Measurements from ENCODE around the gene SLC39A7.

Gene SLC39A7, protein sequence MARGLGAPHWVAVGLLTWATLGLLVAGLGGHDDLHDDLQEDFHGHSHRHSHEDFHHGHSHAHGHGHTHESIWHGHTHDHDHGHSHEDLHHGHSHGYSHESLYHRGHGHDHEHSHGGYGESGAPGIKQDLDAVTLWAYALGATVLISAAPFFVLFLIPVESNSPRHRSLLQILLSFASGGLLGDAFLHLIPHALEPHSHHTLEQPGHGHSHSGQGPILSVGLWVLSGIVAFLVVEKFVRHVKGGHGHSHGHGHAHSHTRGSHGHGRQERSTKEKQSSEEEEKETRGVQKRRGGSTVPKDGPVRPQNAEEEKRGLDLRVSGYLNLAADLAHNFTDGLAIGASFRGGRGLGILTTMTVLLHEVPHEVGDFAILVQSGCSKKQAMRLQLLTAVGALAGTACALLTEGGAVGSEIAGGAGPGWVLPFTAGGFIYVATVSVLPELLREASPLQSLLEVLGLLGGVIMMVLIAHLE

DNA sequence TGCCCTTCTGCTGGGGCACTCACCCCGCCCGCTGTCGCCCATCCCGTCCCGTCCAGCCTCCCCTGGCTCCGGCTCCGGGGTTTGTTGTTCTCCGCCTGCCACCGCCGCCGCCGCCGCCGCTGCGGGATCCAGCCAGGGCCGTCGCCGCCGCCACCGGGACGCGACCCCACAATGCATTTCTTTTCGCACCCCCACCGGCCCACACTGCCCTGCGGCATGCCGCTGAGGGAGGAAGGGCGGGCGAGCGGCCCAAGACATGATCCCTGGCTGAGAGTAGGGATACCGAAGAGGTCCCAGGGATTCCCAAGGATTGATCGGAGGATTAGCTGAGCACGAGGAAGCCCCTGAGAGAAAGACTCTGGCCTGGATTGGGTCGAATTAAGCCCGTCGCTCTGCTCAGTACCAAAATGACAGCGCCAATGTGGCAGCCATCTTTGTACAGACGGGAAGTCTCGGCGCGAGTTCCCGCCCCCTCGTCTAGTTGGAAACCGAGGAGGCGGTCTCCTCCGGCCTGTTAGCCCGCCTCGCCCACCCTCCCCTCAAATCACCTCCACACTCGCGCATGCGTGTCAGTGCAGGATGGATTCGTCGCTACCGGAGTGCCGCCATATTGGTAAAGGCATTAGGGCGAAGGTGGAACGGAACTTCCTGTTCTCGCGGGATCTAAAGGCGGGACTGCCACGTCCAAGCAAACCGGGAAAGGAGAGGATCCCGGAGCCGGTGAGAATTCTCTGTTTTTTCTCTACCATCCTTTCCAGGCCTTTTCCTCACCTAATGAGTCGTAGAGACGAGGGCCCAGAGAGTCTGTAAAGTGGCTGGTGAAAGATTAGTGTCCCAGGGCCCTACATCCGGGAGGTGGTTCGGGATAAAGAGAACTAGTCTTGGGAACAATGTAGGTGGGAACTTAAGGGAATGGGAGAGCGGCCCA, at the start of gene SLC39A7, which contains the start of gene RXRB:
Gene SLC39A7 (plus strand): TSS at position 649 of the 928 bp plus-strand sequence. CDS start 379 bp downstream, outside the sequence.
Gene RXRB (minus strand): TSS at position 447 of the 928 bp plus-strand sequence. CDS start 189 bp downstream, at position 258.
- DNase-seq, result peak; percentile 99

DNA sequence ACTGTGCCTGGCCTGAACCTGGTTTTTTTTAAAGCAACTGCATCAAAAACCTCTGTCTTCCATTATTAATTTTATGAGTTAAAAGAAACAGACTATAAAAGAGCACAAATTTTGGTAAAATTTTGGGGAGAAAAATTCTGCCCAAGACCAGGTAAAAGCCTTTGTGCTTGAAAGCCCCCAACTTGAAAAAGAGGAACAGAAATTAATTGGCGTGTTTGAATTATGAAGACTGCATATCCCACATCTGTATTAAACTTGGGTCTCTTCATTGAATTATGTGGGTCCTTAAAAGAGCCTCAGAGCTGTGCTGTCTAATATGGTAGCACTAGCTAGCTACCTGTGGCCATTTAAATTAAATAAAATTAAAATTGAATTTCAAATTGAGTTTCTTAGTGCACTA, 49.6 kb upstream of the SLC39A7 start:
- DNase-seq, result no peak

DNA sequence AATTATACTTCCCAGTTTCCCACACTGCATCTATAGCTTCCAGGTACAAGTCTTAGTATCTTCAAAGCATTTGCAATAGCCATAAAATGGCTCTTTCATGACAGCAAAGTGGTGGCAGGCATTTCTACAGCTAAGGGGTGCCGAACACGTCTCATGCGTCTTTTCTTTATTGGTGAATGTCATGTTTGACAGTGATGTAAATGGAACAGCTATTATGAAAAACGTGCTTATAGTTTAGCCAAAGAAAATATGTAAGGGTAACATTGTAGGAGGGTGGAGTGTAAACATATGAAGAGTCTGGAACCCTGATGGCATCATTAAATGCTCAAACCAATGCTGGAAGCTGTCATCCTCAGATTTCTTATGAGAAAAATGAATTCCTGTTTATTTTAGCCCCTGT, 46.3 kb upstream of the SLC39A7 start:
- no peak for DNase-seq

DNA sequence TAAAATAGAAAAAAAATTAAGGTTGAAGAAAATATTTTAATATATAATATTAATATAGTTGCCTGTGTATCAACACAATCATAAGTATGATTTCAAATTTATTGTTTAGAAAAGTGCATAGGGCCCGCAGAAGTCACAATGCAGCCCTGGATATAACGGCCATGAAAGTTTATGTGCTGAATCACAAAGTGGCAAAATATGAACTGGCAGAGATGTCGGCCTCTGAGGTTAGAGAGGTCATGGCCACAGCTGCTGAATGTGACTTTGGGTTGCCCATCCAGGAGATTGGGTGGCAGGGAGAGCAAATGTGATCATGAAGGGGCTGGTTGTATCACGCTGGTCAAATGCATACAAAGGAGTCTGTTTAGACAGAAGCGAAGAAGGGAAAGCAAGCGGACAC, 44.1 kb upstream of the SLC39A7 start:
- no peak for DNase-seq

DNA sequence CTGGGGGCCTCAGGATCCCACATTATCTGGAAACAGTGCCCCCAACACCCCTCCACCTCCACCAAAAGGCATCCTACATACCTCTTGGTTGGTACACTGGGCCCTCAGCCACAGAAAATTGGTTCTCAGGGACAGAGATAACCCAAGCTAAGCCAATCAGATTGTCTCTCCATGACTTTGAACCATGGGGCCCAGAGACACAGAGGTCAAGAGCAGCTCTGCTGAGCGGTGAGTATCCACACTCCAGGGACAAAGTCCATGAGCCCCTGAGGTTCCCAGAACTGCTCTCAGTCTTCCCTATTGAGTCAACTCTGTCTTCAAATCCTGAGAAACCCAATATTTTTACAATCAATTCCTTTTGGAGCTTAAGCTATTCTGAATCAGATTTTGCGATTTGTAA, 43.7 kb upstream of the SLC39A7 start:
- DNase-seq, result no peak

DNA sequence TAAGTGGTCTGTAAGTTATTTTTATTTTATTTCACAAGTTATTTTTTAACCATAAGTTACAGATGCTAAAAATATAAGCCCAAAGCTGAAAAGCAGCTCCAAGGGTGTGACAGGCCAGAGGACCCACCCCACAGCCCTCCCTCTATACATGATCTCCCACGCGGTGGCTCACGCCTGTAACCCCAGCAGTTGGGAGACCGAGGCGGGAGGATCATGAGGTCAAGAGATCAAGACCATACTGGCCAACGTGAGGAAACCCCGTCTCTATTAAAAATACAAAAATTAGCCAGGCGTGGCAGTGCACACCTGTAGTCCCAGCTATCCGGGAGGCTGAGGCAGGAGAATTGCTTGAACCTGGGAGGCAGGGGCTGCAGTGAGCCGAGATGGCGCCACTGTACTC, 40.6 kb upstream of the SLC39A7 start:
- no peak for DNase-seq

DNA sequence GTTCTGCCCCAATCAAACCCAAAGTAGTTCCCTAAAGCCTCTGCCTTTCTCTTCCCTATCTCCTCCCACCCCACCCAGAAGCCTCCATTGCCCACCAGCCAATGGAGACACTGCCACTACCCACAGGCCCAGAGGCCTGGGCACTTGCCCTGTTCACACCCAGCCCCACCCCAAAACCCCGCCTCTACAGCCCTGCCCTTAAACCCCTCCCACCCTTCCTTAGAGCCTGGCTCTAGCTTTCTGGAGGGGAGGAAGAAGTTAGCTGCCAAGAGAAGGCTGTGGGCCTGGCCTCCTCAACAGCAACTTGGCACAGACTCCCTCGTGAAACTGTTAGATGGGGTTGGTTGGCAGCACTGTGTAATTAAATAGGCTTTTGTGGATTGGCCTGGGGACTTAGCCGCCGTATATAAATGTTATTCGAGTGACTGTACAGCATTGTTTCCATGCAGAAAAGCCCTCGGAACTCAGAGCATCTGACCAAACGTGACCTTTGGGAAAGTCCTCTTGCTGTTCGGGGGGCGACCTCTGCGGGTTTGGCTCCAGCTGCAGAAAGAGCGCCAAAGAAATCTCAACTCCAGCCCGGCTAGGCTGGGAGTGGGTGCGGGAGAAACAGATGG, 39.8 kb upstream of the SLC39A7 start:
- DNase-seq, result no peak

DNA sequence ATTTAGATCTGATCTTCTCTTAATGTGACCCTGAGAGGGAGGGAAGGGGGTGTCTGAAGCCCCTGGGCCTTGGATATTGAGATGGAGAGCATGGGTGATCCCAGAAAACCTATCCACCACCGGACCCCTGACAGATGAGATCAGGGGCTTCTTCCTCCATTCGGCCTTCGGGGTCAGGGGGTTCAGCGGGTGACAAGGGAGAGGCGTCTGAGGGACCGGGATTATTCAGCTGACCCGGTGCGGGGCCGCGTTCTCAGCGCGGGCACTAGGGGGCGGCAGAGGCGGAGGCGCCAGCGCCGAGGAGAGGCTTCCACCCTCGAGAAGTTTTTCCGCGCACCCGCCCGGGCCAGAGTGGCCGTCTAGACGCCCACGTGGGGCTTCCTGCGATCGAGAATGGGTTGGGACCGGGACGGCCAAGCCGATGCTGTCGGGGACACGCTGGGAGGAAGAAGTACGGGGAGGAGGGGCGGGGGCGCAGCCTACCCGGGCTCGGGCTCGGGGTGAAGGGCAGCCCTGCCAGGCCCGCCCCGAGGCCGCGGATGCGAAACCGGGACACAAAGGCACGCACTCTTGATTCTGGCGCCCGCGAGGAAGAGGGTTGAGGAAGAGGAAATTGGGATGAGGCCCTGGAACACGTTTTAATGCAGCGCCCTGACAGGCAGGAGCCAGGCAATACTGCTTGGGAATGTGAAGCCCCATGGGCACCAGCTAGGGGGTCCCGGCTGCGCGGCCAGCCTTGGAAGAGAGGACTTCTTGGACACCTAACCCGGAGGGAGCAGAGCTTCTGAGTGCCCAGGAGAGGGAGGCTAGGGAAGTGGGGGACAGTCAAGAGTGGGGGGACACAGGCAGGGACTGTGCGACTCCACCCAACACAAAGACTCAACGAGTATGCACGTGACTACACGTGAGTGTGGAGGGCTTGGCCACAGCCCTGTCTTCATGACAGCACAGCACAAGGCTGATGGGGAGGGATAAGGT, 39.0 kb upstream of the SLC39A7 start:
- peak; percentile 74 for DNase-seq

DNA sequence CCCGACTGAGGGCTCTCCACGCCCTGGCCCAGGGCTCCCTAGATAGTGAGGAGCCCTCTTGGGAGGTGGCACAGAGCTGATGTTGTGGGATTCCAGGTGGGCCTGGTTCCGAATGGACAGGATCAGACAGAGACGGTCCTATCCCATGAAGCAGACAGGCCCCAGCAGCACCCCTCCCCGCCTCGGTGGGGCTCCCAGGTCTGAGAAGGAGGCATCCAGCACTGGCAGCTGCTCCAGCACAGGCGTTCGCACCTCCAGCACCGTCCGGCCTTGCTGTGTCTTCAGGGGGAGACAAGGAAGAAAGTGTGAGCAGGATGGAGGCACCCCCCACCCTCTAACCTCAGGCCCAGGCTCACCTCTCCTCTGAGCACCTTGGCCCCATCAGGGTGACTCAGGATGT, 37.1 kb upstream of the SLC39A7 start:
- DNase-seq, result no peak

DNA sequence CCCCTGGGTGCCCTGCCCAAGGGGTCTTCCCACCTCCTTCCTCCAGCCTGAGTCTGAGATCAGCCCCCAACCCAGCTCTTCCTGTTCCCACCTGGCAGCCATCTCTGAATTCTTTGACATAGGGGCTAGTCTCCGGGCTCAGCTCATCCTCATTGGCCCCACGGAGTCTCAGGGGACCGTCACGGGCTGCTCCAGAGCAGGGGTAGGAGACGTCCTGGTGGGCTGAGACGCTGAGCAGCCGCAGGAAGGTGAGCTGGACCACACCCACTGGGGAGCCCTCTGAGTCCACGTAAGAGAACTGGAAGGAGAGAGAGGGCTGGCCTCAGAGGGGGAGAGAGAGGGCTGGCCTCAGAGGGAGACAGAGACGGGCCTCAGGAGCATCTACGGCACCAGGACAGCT, 36.5 kb upstream of the SLC39A7 start:
- no peak for DNase-seq

DNA sequence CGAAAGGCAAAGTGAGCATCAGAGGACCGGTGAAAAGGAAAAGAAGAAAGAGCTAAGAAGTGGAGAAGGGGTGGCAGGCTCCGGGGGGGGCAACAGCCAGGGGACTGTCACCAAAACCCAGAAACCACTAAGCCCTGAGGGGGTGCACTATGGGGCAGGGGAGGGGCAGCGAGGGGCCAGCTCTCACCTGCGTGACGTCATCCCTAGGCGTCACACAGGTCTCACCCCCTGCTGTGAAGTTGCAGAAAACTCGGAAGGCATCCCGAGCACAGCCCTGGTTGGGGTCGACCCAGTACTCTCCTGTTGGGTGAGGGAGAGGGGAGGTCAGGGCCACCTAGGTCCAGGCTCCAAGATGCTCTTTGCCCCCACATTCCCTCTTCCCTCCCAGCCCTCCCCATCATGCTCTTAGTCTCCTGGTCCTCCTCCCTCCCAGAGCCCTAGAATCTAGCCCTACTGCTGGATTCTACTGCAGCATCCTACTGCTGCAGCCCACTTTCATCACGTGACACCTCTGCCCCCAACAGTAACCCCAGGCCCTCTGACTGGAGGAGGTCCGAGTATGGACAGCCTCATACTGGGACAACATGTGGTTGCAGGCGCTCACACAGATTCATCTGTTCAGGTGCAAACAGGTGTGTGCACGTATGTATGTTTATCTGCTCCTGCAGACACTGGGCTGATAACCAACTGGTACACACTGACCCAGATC, 35.8 kb upstream of the SLC39A7 start:
- no peak for DNase-seq

DNA sequence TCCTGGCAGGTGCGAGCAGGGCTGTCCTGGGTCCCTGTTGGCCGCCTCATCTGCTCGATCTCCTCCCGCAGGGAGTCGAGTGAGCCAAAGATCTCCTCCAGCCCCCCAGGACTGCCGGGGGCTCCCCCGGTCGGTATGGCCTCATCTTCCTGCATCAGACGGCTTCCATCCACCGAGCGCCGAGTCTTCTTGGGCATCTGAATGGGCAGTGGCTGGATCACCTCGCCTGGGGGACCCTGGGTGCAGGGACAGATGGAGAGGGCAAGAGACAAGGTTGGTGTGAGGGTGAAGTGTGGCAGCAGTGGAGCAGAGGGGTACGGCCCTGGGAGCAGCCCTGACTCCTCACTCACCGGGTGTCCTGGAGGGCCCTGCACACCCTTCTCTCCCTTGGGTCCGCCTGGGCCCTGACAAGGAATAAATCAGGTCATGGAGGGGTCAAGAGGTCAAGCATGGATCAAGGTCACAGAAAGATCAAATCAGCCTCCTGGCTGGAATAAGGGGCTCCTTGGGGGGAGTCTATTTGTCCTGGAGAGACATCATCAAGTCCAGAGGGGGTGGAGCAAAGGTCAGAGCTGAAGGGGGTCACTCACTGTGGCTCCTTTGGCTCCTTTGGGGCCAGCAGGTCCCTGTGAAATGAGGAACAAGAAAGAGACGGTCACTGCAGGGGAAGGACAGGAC, 34.9 kb upstream of the SLC39A7 start:
- no peak for DNase-seq

DNA sequence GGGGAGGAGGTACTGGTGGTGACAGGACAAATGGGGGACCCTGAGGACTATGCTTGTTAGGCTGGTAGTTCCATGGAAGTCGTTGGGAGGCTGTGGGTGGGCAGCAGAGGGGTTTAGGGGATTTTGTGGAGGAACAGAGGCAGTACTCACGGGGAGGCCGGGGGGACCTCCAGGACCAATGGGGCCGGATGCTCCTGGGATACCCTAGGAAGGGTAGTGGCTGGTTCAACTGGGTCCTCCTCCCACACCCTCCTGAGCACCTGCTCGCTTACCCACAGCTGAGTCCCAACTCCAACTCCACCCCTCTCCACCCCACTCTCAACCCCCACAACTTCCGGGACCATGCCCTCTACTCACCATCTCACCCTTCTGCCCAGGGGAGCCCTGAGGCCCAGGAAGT, 34.3 kb upstream of the SLC39A7 start:
- no peak for DNase-seq

DNA sequence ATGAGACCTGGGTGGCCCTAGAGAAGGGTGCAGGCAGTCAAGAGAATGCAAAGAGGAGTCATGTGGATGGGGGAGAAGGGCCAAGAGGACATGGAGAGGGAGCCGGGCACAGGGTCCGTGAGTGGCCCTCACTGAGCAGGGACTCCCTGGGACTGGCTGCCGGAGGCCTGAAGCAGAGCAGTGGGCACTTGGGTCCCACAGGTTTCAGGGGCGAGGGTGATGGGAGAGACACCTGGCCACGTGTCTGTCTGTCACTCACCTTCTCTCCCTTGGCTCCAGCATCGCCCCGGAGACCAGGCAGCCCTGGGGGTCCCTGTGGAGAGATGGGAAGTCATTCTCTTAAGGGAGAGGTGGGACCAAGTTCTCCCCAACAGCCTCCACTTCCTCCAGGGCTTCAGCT, 33.9 kb upstream of the SLC39A7 start:
- DNase-seq, result no peak

DNA sequence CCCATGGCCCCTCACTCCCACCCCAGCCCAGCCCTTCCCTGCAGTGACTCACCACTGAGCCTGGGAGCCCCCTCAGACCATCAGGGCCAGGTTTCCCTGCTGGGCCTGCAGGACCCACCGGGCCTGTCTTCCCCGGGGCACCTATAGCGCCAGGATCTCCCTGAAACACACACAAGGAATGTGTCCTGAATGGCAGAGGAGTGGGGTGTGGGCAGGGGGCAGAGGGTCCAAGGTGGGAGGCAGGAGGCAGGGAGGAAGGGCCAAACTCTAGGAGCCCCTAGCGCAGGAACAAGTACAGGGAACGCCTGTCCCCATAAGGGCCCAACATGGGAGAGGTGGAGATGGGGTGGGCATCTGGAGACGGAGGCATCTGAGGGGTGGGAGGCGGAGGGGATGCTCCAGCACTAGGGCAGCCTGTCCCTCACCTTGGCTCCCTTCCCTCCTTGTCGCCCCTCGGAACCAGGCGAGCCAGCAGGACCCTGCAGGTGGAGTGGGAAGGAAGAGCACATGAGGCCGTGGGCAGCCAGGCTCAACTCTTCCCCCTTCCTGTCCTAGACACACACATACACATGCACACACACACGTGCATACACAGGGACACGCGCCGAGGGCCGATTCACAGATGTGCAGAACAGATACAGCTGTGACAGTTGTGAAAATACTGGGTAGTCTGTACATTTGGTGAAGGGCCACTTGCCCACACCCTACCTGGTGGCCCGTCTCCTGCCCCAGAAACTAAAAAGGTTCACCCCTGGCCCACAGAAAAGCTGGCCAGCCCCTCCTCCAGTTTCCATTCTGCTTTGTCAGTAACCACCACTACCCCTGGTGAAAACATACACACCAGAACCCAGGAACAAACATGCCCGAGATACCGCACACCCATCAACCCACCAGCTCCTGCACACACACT, 33.0 kb upstream of the SLC39A7 start:
- no peak for DNase-seq

DNA sequence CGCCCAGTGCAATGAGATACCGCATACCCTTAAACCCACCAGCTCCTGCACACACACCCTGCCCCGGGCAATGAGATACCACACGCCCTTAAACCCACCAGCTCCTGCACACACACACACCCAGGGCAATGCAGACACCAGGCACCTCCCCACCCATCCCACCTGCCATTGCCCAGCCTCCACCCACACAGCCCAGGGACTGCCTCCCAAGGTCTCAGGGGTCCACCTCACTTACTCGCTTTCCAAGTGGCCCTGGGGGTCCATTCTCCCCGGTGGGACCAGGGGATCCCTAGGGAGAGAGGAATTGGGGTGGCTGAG, 32.4 kb upstream of the SLC39A7 start:
- no peak for DNase-seq

DNA sequence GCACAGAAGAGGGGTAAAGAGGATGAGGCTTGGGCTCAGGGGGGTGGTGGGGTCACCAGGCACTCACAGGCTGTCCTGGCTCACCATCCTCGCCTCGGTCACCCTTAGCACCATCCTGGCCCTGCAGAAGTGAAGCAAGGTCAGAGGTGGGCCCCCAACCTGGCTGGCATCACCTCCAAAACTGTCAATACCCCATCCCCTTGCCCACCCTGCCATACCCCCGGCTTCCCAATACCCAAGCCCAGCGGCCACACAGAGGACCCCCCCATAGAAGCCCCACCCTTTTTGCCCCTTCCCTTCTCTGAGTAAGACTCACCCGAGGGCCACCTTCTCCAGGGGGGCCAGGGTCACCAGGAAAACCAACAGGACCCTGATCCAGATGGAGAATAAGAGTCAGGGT, 32.0 kb upstream of the SLC39A7 start:
- no peak for DNase-seq

DNA sequence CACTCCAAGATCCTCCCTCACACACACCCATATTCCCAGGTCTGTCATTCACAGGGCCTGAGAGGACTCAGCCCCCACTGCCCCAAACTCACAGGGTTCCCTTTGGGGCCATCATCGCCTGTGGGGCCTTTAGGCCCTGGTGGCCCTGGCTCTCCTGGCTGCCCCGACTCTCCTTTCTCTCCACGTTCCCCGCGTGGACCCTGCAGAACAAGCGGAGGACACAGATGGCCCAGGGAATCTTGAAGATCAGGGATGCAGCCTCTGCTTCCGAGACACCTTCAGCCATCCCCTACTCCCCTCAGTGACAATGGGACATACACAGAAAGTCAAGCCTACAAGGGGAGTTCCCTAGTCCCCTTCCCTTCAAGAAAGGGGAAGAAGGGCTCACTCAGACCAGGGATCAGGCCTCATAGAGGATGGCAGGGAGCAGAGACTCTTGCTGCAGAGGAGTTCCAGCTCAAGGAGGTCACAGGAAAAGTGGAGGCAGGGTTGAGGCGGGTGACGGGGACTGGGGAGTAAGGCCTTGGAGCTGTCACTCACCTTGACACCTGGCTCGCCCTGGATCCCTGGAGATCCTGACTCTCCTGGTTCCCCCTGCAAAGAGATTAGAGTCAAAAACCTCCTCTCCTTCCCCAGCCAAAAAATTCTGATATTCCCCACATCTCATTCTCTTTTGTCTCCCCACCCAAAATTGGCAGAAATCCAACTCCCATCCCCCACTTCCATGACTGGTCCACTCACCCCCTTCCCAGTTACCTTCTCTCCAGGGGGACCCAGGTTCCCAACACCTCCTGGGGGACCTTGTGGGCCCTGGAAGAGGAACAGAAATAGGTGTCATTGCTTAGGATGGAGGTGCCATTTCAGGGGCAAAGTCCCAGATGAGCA, 31.1 kb upstream of the SLC39A7 start:
- DNase-seq, result no peak

All from activated CD4-positive, alpha-beta T cell treated with anti-CD3 and anti-CD28 coated beads for 1 hour (primary cell).